Ovary (tissue), 3 donors: ENCODE data around the gene GALNT10.

Experiments used
- CTCF ChIP-seq, 3 donors: fragments of 450-650 bp in 2 of 3; fragments of 200-600 bp in 1 of 3; IDR thresholded peaks; one replicate each; pipeline versions ENCODE4 v1.5.1 to v1.8.0; 2016 to 2022; ENCODE audit warnings: antibody characterized with exemption in 3 of 3, mild to moderate bottlenecking in 1 of 3
- EP300 ChIP-seq: sonication (generic); formaldehyde crosslinking; IDR thresholded peaks from one replicate; pipeline ENCODE4 v1.6.1; 2017; ENCODE audit warnings: antibody characterized with exemption
- donor health status: DM: no; HTN: no; CAD: no.

GRCh38 chr5:154210163-154210562 lies 19.6 kb downstream of the GALNT10 start:
- TF ChIP-seq CTCF (IDR thresholded peaks at IDR 0.05) (no peak), EP300 (no peak)
